HG03469 (cell line): ENCODE results near the gene ABR.
"Not testable (repeated sequence)": the region's sequence is repeated elsewhere in the genome, so short reads cannot be mapped to it uniquely, and the experiment has no call there.

Experiments
- ATAC-seq: cut with Tn5 transposase; IDR thresholded peaks from one replicate; pipeline ENCODE4 v1.9.1; 2021; ENCODE audit warnings: mild to moderate bottlenecking, moderate library complexity, moderate number of reproducible peaks; ENCODE audit not compliant: unreplicated experiment

Gene ABR

GRCh38 chr17:1050996-1051925 is 128.5 kb downstream of the ABR start:
- no peak for ATAC-seq

GRCh38 chr17:1050246-1050995 is 129.4 kb downstream of the ABR start:
- no peak for ATAC-seq

GRCh38 chr17:1049446-1050225 is 130.1 kb downstream of the ABR start:
- ATAC-seq: no peak

GRCh38 chr17:1048516-1049115 is 131.2 kb downstream of the ABR start:
- not testable (repeated sequence) for ATAC-seq

- ATAC-seq: no peak
Measured at GRCh38 chr17:1047879-1048470, 131.8 kb downstream of the ABR start.

- no peak for ATAC-seq
Measured at GRCh38 chr17:1047177-1047878, 132.5 kb downstream of the ABR start.

- ATAC-seq: no peak
Measured at GRCh38 chr17:1045456-1045855, 134.3 kb downstream of the ABR start.

GRCh38 chr17:1044387-1045009 is 135.3 kb downstream of the ABR start:
- not testable (repeated sequence) for ATAC-seq

GRCh38 chr17:1043601-1044251 is 136.1 kb downstream of the ABR start:
- no peak for ATAC-seq

GRCh38 chr17:1042486-1042885 is 137.3 kb downstream of the ABR start:
- no peak for ATAC-seq

- ATAC-seq: no peak
Measured at GRCh38 chr17:1041746-1042145, 138.0 kb downstream of the ABR start.

GRCh38 chr17:1040216-1040600 is 139.6 kb downstream of the ABR start:
- no peak for ATAC-seq

GRCh38 chr17:1039511-1040215 is 140.1 kb downstream of the ABR start:
- ATAC-seq: no peak

- ATAC-seq: no peak
Measured at GRCh38 chr17:1039123-1039507, 140.7 kb downstream of the ABR start.

GRCh38 chr17:1038459-1039122 is 141.2 kb downstream of the ABR start:
- no peak for ATAC-seq

- ATAC-seq: no peak
Measured at GRCh38 chr17:1037238-1037879, 142.4 kb downstream of the ABR start.

- no peak for ATAC-seq
Measured at GRCh38 chr17:1036845-1037237, 142.9 kb downstream of the ABR start.
